BLaER1 (cell line): ENCODE measurements around the gene CHCHD3.

Experiments
- H3K27ac ChIP-seq: shearing (Covaris generic); formaldehyde crosslinking; 2 replicates; pipeline ENCODE4 v1.8.1; 2022
- H3K27me3 ChIP-seq: shearing (Covaris generic); formaldehyde crosslinking; 2 replicates; pipeline ENCODE4 v1.8.1; 2022
- H3K36me3 ChIP-seq: shearing (Covaris generic); formaldehyde crosslinking; 2 replicates; pipeline ENCODE4 v1.8.1; 2022
- H3K4me1 ChIP-seq: shearing (Covaris generic); formaldehyde crosslinking; 2 replicates; pipeline ENCODE4 v1.8.1; 2022
- H3K4me2 ChIP-seq: shearing (Covaris generic); formaldehyde crosslinking; 2 replicates; pipeline ENCODE4 v1.8.1; 2022
- H3K4me3 ChIP-seq: shearing (Covaris generic); formaldehyde crosslinking; 2 replicates; pipeline ENCODE4 v1.8.1; 2022
- H3K9ac ChIP-seq: shearing (Covaris generic); formaldehyde crosslinking; 2 replicates; pipeline ENCODE4 v1.8.1; 2022
- H3K9me3 ChIP-seq: shearing (Covaris generic); formaldehyde crosslinking; 2 replicates; pipeline ENCODE4 v1.8.1; 2022
- H4K20me1 ChIP-seq: shearing (Covaris generic); formaldehyde crosslinking; 2 replicates; pipeline ENCODE4 v1.8.1; 2022
- Cebpa-rat ChIP-seq: shearing (Covaris generic); IDR thresholded peaks from 2 replicates; pipeline ENCODE4 v1.8.1; 2022

Gene CHCHD3

GRCh38 chr7:133112976-133113375 is 31.1 kb upstream of the CHCHD3 start:
- Histone ChIP-seq H3K27ac (no peak overlapping the region), H3K4me2 (no peak overlapping the region), H4K20me1 (no peaks in the 10 kb centered on the region), H3K9me3 (peaks cover 19% of the 10 kb centered on the region), H3K4me3 (no peak overlapping the region), H3K4me1 (no peaks in the 10 kb centered on the region), H3K36me3 (no peaks in the 10 kb centered on the region), H3K27me3 (no peaks in the 10 kb centered on the region), H3K9ac (no peak overlapping the region)
- TF ChIP-seq Cebpa-rat = no peak

DNA sequence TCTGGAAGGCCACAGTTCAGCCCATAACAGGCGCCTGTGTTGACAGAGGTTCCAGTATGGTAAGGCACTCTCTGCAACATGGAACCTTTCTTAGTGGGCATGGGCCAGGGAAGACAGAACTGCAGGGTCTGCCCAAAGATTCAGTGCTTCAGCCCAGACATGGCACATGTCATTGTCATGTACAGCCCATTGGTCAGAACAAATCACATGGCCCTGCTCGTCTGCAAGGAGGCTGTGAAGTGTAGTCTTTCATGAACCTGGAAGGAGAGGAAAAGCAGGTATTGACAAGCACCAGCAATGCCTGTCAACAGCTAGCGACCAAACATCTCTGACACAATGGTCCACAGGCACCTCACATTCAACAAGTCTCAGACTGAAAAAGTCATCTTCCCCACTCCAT is 30.4 kb upstream of the CHCHD3 start:
- Histone ChIP-seq H3K4me3 (no peak overlapping the region), H3K4me1 (no peaks in the 10 kb centered on the region), H3K4me2 (no peak overlapping the region), H3K9me3 (peaks cover 19% of the 10 kb centered on the region), H3K27me3 (no peaks in the 10 kb centered on the region), H4K20me1 (no peaks in the 10 kb centered on the region), H3K36me3 (no peaks in the 10 kb centered on the region), H3K9ac (no peak overlapping the region), H3K27ac (no peak overlapping the region)
- no peak for TF ChIP-seq Cebpa-rat

DNA sequence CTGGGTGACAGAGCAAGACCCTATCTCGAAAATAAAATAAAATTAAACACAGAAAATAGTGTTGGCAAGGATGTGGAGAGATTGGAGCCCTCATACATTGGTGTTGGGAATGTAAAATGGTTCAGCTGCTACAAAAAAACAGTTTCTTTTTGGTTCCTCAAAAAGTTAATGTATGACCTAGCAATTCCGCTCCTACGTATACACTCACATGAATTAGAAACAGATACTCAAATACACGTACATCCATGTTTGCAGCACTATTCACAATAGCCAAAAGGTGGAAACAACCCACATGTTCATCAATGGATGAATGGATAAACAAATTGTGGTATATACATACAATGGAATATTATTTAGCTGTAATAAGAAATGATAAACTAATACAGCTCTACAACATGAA is 28.4 kb upstream of the CHCHD3 start:
- TF ChIP-seq Cebpa-rat = no peak
- Histone ChIP-seq H3K9me3 (peaks cover 19% of the 10 kb centered on the region), H4K20me1 (no peaks in the 10 kb centered on the region), H3K4me3 (no peak overlapping the region), H3K4me2 (no peak overlapping the region), H3K9ac (no peak overlapping the region), H3K27me3 (no peaks in the 10 kb centered on the region), H3K36me3 (no peaks in the 10 kb centered on the region), H3K27ac (no peak overlapping the region), H3K4me1 (no peaks in the 10 kb centered on the region)

DNA sequence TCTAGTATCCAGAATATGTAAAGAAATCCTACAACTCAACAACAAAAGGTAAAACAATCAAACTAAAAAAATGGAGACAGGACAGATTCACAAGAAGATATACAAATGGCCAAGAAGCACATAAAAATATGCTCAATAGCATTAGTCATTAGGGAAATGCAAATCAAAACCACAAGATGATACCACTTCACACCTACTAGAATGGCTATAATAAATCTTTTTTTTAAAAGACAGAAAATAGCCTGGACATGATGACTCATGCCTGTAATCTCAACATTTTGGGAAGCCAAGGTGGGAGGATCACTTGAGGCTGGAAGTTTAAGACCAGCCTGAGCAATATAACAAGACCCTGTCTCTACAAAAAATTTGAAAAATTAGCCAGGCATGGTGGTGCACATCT is 27.9 kb upstream of the CHCHD3 start:
- Histone ChIP-seq H3K9ac (no peak overlapping the region), H4K20me1 (no peaks in the 10 kb centered on the region), H3K4me3 (no peak overlapping the region), H3K27me3 (no peaks in the 10 kb centered on the region), H3K9me3 (peaks cover 19% of the 10 kb centered on the region), H3K27ac (no peak overlapping the region), H3K4me2 (no peak overlapping the region), H3K36me3 (no peaks in the 10 kb centered on the region), H3K4me1 (no peaks in the 10 kb centered on the region)
- no peak for TF ChIP-seq Cebpa-rat

DNA sequence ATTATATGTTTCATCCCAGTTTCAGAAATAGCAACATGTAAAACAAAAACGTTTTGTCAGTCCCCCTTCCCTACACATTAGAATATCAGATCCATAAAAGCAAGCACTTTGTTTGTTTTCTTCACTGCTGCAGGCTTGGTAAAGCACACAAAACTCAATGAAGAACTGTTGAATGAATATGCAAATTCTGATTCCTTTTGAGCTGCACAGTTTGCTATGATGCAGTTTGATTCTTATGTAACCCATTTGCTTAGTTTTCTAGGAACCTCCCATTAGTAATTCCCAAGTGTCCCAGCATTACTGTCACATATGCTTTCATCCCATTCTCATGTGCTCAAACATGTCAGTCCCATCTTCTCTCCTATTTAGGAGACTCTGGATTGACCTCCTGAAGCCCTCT is 26.1 kb upstream of the CHCHD3 start:
- Histone ChIP-seq H3K36me3 (no peaks in the 10 kb centered on the region), H4K20me1 (no peaks in the 10 kb centered on the region), H3K4me2 (no peak overlapping the region), H3K27ac (no peak overlapping the region), H3K4me3 (no peak overlapping the region), H3K9ac (no peak overlapping the region), H3K4me1 (no peaks in the 10 kb centered on the region), H3K27me3 (no peaks in the 10 kb centered on the region), H3K9me3 (peaks cover 19% of the 10 kb centered on the region)
- TF ChIP-seq Cebpa-rat = no peak

DNA sequence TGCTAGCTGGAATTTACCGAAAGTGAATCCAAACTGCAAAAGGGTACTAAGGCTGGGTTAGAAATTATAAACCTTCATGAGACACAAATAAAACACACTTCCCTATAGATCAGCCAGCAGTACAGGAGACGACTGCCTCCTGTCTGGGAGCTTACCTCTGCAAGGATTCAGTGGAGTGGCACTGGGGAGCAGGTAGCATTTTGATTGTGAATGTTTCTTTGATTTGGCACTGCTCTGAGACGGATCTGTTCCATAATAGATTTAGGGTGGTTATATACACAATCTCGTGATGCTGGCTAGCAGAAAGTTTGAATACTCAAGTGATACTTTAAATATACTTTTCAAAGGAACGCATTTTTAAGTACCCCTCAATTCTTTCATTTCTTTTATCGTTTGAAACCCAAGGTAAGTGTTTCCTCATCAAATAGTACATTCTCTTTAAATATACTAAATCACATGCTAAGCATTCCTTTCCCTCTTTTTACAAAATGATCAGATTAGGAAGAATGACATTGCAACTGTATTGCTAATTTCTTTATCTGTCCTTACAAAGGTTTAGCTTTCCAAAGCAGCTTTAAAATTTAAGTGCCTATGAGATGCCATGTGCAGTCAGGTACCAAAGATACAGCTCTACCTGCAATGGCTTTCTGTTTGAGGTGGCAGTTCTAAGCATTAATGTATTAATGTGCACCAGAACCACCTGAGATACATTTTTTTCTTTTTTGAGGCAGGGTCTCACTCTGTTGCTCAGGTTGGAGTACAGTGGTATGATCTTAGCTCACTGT is 20.6 kb upstream of the CHCHD3 start:
- H3K4me3 ChIP-seq = no peak overlapping the region
- no peak overlapping the region for H3K9ac ChIP-seq
- H3K36me3 ChIP-seq = no peaks in the 10 kb centered on the region
- H3K4me1 ChIP-seq = no peaks in the 10 kb centered on the region
- no peaks in the 10 kb centered on the region for H3K27me3 ChIP-seq
- no peaks in the 10 kb centered on the region for H4K20me1 ChIP-seq
- no peak for TF ChIP-seq Cebpa-rat
- H3K9me3 ChIP-seq = no peaks in the 10 kb centered on the region
- H3K4me2 ChIP-seq = no peak overlapping the region
- no peak overlapping the region for H3K27ac ChIP-seq

DNA sequence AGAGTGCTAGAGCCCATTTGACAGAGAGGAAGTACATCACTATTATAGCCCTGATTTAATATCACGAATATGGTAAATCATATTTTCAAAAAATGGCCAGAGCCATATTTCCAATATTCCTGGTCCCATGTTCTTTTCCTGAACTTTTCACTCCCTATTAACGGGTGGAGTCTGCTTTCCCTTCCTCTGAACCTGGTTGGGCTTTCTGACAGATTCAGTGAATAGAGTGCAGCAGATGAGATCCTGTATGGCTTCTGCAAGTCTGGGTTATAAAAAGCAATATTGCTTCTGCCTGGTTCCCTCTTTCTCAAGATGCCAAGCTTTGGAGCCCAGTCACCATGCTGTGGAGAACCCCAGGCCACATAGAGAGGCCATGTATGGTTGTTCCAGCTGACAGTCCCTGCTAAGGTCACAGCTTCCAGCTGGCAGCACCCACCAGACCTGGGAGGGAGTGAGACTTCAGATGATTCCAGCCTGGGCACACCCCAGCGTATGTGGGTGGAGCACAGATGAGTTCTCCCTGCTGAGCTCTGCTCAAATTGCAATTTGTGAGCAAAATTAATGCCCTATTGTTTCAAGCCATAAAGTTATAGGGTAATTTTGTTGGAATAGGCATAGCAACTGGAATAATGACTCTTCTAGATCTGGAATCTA is 17.9 kb upstream of the CHCHD3 start:
- Histone ChIP-seq H3K36me3 (no peaks in the 10 kb centered on the region), H3K4me3 (no peak overlapping the region), H3K4me2 (no peak overlapping the region), H3K4me1 (no peaks in the 10 kb centered on the region), H3K9me3 (no peaks in the 10 kb centered on the region), H4K20me1 (no peaks in the 10 kb centered on the region), H3K27me3 (no peaks in the 10 kb centered on the region), H3K27ac (no peak overlapping the region), H3K9ac (no peak overlapping the region)
- no peak for TF ChIP-seq Cebpa-rat

GRCh38 chr7:133095119-133095671 is 13.3 kb upstream of the CHCHD3 start:
- Histone ChIP-seq H4K20me1 (no peaks in the 10 kb centered on the region), H3K4me2 (no peak overlapping the region), H3K9me3 (no peaks in the 10 kb centered on the region), H3K36me3 (no peaks in the 10 kb centered on the region), H3K27ac (no peak overlapping the region), H3K4me3 (no peak overlapping the region), H3K9ac (no peak overlapping the region), H3K4me1 (no peaks in the 10 kb centered on the region), H3K27me3 (no peaks in the 10 kb centered on the region)
- TF ChIP-seq Cebpa-rat = no peak

GRCh38 chr7:133091943-133092464 is 10.1 kb upstream of the CHCHD3 start:
- Histone ChIP-seq H3K4me3 (no peak overlapping the region), H3K36me3 (no peaks in the 10 kb centered on the region), H3K27ac (no peak overlapping the region), H3K4me2 (no peak overlapping the region), H3K4me1 (no peaks in the 10 kb centered on the region), H4K20me1 (no peaks in the 10 kb centered on the region), H3K27me3 (no peaks in the 10 kb centered on the region), H3K9ac (no peak overlapping the region), H3K9me3 (no peaks in the 10 kb centered on the region)
- no peak for TF ChIP-seq Cebpa-rat

DNA sequence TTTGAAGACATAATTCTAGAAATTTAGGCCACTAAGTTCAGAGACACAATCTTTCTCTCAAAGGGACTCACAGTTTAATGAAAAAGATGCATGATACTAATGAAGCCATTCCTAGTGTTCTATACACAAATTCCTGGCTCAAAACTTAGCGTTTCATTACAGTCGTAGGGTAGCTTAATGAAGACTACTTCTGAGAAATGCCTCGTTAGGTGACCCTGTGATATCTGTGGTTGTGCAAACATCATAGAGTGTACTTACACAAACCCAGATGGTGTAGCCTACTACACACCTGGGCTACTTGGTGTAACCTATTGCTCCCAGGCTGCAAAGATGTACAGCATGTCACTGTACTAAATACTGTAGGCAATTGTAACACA is 488 bp upstream of the CHCHD3 start:
- Histone ChIP-seq H3K4me3 (no peak overlapping the region), H3K9ac (no peak overlapping the region)

More for the DNA sequence above, 488 bp upstream of the CHCHD3 start:
- no peak overlapping the region for H3K27ac ChIP-seq
- H3K4me1 ChIP-seq = peaks cover 19% of the 10 kb centered on the region
- no peaks in the 10 kb centered on the region for H3K9me3 ChIP-seq
- TF ChIP-seq Cebpa-rat = no peak
- peaks cover 24% of the 10 kb centered on the region; the same call in 1 of the 2 replicates for H3K36me3 ChIP-seq
- peaks cover 41% of the 10 kb centered on the region for H4K20me1 ChIP-seq
- H3K4me2 ChIP-seq = peak overlapping the region; percentile 22
- H3K27me3 ChIP-seq = no peaks in the 10 kb centered on the region
